ENCODE data around the gene KLHL33.

DNA sequence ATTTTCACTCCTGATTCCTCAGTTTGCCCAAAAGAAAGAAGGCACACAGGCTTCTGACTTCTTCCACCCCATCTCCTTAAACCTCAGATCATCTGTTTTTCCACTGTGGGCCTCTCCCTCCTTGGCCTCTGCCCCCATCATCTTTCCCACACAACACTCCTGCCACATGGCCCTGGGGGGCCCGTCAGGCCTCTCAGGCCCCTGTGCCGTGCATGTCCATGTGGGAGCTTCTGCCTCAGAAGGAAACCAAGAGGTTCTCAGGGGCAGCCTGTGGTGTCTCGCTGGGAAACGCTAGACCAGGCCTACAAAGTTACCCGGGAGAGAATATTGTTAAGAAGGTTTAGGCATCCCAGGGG lies 8.0 kb downstream of the KLHL33 start:
- TF ChIP-seq, protein P1, sequence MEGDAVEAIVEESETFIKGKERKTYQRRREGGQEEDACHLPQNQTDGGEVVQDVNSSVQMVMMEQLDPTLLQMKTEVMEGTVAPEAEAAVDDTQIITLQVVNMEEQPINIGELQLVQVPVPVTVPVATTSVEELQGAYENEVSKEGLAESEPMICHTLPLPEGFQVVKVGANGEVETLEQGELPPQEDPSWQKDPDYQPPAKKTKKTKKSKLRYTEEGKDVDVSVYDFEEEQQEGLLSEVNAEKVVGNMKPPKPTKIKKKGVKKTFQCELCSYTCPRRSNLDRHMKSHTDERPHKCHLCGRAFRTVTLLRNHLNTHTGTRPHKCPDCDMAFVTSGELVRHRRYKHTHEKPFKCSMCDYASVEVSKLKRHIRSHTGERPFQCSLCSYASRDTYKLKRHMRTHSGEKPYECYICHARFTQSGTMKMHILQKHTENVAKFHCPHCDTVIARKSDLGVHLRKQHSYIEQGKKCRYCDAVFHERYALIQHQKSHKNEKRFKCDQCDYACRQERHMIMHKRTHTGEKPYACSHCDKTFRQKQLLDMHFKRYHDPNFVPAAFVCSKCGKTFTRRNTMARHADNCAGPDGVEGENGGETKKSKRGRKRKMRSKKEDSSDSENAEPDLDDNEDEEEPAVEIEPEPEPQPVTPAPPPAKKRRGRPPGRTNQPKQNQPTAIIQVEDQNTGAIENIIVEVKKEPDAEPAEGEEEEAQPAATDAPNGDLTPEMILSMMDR (IDR thresholded peaks at IDR 0.05 in 2 of 3, conservative IDR thresholded peaks at IDR 0.05 in 1 of 3; ENCODE audit: control insufficient read depth in 2 of 3, extremely low read depth in 1 of 3, insufficient read depth in 1 of 3, low read depth in 3 of 3, low read length in 3 of 3), result no peak
- TF ChIP-seq HCFC1 (IDR thresholded peaks at IDR 0.05; ENCODE audit: low read length), result no peak
- TF ChIP-seq NBN (IDR thresholded peaks at IDR 0.05), result no peak
- 0 out of 4 replicates have a peak, but pooled peaks of 1 of the 2 experiments have one; percentile 3 for TF ChIP-seq BHLHE40 (IDR thresholded peaks at IDR 0.05; ENCODE audit: borderline replicate concordance in 1 of 2, low read depth in 2 of 2, low read length in 1 of 2)
- TF ChIP-seq EZH2 (IDR thresholded peaks at IDR 0.05; ENCODE audit: borderline replicate concordance, control insufficient read depth, low read depth, low read length), result no peak
- no peak for TF ChIP-seq TARDBP (IDR thresholded peaks at IDR 0.05; ENCODE audit: borderline replicate concordance)
- no peak for TF ChIP-seq NR2C2 (IDR thresholded peaks at IDR 0.05; ENCODE audit: borderline replicate concordance, control insufficient read depth, insufficient read length, low read depth)
- TF ChIP-seq MXI1 (IDR thresholded peaks at IDR 0.05; ENCODE audit: low read depth, low read length), result no peak
- TF ChIP-seq, protein P2, sequence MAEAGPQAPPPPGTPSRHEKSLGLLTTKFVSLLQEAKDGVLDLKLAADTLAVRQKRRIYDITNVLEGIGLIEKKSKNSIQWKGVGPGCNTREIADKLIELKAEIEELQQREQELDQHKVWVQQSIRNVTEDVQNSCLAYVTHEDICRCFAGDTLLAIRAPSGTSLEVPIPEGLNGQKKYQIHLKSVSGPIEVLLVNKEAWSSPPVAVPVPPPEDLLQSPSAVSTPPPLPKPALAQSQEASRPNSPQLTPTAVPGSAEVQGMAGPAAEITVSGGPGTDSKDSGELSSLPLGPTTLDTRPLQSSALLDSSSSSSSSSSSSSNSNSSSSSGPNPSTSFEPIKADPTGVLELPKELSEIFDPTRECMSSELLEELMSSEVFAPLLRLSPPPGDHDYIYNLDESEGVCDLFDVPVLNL (IDR thresholded peaks at IDR 0.05; ENCODE audit: low read depth, low read length), result no peak
- TF ChIP-seq ZNF207 (IDR thresholded peaks at IDR 0.05; ENCODE audit: borderline replicate concordance), result no peak; the same call in 1 of the 2 replicates
- no peak for TF ChIP-seq STAT1 (conservative IDR thresholded peaks at IDR 0.05)
- no peak for TF ChIP-seq POU2F2 (IDR thresholded peaks at IDR 0.05; ENCODE audit: borderline replicate concordance, low read depth, low read length)
- no peak for TF ChIP-seq NFYB (IDR thresholded peaks at IDR 0.05; ENCODE audit: insufficient read depth, low read depth, low read length)

Measured in GM12878 (cell line).